Epidermal melanocyte (primary cell): ENCODE results near the gene SLC17A7.
"Not testable (repeated sequence)": the region's sequence is repeated elsewhere in the genome, so short reads cannot be mapped to it uniquely, and the experiment has no call there.

Experiments used
- DNase-seq: peaks from one replicate; pipeline ENCODE4 v3.0.0; 2011; ENCODE audit warnings: low spot score; ENCODE audit not compliant: insufficient read length

Gene SLC17A7

DNA sequence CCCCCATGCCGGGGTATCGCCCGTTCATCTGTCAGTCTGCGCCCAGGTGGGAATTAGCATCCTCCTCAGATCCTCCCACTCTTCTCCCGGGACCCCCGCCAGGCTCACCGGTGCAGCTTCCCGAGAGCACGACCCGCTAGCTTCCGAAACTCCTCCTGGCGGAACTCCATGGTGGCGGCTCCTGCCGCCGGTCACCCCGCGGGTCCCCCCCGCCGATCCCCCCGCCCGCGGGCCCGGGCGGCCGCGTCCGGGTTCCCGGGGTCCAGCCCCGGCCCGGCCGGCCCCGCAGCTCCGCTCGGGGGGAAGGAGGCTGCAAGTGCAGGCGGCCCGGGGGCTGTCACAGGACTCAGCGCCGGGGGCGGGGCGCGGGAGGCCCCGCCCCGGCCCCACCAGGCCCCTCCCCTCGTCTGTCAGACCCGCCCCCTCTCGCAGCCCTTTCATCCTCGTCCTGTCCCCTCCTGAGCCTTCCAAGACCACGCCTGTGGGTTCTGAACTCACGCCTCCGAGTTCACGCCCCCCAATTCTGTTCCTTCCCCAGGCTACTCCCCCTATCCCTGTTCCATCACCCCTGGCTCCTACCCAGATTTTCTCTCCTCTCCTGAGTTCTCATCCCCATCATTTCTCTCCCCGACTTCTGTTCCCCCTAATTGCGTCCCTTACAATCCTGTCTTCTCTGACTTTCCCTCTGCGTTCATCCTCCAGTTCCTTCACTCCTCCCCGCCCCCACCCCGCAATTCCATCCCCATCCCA, at the start of gene SLC17A7:
Gene SLC17A7 (minus strand): TSS at position 318 of the 750 bp plus-strand sequence. CDS start 148 bp downstream, at position 170.
- peak; percentile 16 for DNase-seq

DNA sequence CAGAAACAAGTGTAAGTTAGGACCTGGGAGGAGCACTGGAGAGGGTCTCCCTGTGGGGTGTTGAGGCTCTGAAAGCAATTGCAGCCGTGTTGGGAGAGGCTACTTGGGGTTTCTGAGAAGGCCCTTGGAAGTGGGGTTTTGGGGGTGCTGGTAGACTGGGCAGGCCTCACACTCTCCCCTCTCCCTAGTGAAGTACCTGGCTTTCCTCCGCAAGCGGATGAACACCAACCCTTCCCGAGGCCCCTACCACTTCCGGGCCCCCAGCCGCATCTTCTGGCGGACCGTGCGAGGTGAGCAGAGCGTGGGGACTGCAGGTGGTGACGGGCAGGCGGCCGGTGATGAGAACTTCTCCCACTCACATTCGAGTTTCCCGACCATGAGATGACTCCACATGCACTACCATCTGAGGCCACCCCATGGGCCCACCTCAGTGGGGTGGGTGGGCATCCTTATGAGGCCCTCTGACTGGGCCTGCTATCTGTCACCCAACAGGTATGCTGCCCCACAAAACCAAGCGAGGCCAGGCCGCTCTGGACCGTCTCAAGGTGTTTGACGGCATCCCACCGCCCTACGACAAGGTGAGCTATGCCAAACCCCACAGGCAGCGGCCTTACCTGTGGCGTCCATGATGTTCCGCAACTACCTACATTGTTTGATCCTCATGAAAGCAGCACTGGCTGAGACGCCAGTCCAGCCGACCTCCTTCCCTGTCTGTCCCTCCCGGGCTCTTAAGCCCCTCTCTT, 49.1 kb upstream of the SLC17A7 start:
- no peak for DNase-seq

DNA sequence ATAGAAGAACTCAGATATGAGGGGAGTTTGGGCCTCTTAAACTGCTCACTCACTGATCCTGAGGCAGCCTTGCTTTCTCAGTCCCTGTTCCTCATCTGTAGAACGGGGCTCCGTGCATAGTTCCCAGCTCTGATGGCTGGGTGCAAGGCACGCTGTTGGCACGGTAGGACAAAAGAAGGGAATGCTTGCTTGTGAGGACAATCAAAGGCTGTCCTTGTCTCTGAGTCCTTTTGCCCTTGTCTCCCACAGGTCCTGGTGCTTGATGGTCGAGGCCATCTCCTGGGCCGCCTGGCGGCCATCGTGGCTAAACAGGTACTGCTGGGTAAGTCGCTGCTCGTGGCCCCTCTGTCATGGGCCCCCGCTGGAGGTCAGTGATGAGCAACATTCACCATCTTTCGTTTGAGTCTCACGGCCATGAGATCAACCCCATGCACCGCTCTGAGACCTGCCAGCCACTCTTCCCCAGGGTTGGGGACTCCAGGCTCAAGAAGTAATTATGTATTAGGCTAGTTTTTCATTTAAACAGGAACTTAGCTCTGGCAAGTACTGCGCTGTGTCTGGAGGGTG, 48.4 kb upstream of the SLC17A7 start:
- DNase-seq: no peak

DNA sequence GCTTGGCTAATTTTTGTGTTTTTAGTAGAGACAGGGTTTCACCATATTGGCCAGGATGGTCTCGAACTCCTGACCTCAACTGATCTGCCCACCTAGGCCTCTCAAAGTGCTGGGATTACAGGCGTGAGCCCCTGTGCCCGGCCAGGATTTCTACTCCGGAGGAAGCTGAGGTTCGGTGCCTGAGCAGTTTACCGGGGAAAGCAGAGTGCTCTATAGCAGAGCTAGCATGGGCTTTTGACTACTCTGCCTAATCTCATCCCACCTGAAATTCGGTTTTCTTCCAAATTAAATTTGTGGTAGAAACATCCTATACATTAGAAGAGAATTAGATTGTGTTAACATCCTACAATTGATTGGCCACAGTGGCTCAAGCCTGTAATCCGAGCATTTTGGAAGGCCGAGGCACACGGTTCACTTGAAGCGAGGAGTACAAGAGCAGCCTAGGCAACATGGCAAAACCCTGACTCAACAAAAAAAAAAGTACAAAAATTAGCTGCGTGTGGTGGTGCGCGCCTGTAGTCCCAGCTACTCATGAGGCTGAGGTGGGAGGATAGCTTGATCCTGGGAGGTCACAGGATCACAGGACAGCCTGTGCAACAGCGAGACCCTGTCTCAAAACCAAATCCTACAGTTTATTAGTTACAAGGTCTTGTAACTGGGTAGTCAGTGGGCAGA, 47.7 kb upstream of the SLC17A7 start:
- DNase-seq: no peak

DNA sequence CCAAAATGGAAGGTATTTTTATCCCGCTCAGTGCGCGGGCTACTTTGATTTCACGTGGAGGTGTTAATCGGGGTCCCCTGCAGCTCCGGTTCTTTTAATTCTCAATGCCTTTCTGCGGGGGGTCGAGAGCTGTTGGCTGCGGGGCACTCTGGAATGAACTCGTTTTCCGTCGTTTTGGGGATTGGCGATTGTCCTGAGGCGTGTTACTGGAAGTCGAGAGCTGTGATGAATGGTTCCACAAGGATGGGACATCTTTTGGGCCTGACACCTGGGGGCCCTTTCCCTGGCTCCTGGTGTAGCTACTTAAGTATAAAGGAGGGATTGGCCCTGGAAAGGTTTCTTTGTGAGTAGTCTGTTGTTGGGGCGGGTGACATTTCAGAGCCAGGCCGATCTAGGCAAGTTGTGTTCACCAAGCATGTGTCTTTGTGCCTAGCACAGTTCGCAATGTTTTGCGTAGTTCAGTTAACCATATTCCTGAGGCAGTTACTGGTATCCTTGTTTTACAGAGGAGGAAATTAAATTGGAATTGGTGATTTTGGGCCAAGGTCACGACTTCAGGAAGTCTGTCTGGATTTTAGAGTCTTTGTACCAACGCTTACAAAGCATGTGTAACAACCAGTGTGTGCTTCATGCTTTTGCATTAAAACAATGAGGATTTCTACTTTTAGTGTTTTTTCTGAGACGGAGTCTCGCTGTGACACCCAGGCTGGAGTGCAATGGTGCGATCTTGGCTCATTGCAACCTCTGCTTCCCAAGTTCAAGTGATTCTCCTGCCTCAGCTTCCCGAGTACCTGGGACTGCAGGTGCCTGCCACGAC, 46.9 kb upstream of the SLC17A7 start:
- no peak for DNase-seq

DNA sequence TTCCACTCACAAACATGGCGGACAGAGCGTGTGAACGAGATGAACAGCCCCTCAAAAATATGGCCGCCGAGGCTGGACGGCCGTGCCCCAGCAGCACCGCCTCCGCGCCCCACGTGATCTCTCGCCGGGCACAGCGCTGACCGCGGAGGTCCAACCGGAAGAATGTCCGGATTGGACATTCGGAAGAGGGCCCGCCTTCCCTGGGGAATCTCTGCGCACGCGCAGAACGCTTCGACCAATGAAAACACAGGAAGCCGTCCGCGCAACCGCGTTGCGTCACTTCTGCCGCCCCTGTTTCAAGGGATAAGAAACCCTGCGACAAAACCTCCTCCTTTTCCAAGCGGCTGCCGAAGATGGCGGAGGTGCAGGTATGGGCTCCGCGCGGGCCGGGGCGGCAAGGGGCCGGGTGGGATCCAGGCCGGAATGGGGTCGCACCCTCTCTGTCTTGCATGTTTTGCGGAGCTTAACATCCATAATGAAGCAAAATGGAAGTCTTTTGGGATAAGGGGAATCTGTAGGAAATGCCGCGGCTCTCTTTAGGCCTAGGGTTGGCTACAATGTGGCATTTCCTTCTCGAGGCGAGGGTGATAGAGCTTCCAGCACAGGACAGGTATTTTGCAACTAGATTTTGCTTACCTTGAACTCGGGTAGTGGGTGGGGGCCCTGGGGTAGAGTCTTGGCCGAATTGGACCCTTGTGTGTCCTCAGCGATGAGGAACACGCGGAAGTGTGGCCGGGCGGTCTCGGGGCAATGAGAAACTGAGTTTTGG, 46.1 kb upstream of the SLC17A7 start, which contains the start of gene RPL13A:
Gene RPL13A (plus strand): TSS at position 332 of the 769 bp plus-strand sequence. CDS start 22 bp downstream, at position 354.
- peak; percentile 91 for DNase-seq

DNA sequence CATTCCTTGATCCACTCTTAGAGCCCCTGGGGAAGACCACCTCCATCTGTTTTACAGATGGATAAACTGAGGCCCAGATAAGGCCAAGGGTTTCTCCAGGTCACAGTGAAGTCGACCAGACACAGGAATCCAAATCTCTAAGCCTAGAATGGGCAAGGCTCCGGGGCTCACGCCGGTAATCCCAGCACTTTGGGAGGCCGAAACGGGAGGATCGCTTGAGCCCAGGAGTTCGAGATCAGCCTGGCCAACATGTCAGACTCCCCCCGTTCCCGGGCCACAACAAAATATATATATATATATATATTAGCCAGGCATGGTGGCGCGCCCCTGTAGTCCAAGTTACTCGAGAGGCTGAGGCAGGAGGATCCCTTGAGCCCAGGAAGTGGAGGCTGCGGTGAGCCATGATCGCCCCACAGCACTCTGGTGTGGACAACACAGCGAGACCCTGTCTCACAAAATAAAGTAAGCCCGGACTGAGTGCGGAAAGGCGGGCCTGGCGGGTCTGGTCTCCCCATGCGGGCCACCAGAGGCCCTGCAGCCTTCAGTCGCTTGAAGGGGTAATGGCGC, 45.5 kb upstream of the SLC17A7 start:
- DNase-seq: no peak

DNA sequence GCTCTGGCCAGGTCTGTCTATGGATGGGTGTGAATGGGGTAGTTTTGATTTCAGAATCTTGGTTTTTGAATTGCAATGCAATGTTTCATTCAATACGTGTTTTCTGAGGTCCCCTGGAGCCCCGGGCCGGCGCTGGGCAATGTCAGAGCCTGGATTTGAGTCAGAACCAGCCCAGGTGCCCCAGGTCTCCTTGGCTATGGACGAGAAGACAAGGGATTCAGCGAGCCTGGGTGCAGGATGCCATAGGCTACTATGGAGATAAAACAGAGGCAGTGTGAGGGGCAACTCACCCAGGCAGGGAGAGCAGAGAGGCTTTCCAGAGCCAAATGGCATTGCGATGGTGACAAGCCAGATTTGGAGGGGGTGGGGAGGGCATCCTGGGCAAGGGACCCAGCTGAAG, 44.9 kb upstream of the SLC17A7 start:
- no peak for DNase-seq

DNA sequence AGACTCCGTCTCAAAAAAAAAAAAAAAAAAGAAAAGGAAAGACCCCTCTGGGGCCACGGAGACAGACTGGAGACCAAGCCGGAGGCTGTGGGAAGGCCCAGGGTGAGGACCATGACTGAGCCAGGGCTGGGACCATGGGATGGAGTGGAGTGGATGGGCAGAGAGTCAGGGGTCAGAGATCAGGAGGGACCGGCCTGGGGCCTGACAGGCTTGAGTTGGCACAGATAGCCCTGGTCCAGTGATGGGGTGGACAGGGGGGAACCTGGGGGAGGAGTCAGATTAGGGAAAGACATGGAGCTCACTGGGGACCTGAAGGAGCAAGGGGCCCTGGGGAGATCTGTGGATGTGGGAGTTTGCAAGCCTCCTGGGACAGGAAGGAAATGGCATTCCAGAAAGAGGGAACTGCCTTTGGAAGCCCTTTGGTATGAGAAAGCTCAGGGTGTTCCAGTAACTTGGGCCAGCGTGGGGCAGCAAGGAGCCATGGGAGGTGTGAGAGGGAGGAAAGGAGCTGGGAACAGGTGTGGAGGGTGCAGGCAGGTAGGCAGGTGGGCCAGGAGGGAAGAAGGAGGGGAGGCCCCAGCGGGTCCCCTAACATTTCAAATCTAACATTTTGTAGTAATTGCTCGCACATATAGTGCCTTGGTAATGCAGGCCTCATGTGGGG, 39.8 kb upstream of the SLC17A7 start:
- DNase-seq: no peak

DNA sequence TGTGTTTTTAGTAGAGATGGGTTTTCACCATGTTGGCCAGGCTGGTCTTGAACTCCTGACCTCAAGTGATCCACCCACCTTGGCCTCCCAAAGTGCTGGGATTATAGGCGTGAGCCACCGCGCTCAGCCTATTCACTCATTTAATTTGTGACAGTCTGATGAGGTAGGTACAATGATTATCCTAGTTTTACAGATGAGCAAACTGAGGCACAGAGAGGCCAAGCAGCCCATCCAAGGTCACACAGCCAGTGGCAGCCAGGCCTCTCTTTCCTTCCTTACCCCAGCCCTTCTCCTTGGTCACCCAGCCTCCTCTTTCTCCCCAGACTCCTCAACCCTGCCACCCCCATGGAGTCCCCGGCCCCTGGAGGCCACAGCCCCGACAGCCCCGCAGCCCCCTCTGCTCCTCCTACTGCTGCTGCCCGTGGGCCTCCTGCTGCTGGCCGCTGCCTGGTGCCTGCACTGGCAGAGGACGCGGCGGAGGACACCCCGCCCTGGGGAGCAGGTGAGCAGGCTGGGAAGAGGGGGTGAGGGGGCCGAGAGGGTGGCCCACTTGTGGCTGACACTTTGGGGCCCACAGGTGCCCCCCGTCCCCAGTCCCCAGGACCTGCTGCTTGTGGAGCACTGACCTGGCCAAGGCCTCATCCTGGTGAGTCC, 38.8 kb upstream of the SLC17A7 start:
- DNase-seq: no peak

DNA sequence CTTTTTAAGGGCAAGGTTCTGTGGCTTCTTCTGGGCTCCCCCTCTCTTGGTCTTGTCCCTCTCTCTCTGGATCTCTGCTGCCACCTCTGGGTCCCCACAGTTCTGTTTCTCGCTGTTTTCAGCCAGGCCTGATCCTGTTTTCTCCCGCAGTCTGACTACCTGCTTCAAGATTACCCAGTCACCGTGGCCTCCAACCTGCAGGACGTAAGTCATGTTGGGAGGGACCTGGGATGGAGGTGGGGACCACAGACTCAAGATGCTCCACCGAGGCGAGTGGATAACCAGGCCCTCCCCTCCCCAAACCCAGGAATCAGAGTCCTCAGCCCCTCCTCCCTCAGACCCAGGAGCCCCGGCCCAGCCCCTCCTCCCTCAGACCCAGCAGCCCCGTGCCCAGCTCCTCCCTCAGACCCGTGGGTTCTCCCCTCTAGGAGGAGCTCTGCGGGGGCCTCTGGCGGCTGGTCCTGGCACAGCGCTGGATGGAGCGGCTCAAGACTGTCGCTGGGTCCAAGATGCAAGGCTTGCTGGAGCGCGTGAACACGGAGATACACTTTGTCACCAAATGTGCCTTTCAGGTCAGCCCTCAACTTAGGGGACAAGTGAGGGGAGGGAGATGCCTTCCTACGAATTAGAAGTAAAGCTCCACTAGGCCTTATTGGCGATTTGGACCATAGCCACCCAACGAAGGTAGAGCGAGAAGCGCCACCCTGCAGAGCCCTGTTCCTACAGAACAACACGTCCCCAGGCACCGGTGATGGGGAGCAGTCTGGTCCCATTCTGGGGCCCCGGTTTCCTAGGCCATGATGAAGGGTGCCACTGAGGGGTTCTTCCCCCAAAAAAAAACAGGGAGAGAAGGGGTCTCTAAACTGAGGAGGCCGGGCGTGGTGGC, 34.9 kb upstream of the SLC17A7 start:
- DNase-seq: no peak

DNA sequence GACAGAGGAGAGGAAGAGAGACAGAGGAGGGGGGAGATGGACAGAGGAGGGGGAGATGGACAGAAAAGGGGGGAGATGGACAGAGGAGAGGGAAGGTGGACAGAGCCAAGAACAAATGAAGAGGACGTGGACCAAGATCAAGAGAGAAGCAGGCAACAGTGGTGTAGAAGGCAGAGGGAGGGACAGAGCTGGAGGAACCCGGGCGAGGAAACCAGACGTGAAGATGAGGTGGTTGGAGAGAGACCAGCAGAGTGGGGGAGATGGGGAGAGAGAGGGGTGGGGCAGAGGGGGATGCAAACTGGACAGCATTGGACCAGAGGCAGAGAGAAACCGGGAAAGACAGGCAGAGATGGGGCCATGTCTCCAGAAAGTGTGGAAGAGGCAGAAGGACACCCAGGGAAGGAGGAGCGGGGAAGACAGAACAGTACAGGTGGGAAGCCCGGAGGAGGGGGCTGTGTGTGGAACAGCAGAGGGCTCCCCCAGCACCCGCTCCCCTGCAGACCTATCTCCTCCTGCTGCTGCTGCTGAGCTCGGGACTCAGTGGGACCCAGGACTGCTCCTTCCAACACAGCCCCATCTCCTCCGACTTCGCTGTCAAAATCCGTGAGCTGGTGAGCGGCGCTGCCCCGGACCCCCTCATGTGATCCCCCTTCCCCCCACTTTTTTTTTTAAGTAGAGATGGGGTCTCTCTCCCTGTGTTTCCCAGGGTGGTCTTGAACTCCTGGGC, 34.0 kb upstream of the SLC17A7 start:
- no peak for DNase-seq

DNA sequence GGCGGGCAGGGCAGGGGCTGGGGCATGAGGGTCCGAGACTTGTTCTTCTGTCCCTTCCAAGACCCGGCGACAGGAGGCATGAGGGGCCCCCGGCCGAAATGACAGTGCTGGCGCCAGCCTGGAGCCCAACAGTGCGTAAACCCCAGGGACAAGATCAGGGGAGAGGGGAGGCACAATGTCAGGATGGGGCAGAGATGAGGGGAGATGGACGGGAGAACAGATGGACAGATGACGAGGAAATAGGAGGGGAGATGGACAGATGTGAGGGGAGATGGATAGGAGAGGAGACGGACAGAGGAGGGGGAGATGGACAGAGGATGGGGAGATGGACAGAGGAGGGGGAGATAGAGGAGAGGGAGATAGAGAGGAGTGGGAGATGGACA, 33.2 kb upstream of the SLC17A7 start:
- DNase-seq: no peak

DNA sequence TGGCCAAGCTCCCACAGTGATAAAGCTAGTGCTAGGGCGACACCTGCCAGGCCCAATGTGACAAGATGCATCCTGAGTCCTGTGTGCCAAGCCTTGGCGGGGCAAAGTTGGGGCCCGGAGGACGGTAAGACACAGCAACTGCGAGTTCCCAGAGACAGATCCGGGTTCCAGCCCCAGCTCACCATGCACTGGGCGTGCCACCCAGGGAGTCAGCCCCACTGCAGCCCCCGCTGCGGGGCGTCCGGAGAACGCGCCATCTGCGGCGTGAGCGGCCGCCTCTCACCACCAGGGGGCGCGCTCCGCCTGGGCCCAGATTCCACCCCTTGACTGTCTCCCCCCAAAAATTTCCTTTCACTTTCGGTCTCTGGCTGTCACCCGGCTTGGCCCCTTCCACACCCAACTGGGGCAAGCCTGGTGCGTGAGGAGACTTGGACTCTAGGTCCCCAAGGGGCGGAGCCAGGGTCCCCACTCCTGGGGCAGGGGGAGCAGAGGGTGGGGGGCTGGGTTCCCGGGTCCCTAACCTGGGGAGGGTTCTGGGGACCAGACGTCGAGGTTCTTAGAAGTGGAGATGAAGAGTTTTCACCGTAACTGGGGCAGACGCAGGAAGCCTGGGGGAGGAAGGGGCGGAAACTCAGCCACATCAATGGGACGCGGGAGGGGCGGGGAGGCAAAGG, 32.7 kb upstream of the SLC17A7 start, which contains the start of gene FLT3LG:
Gene FLT3LG (plus strand): TSS at position 348 of the 674 bp plus-strand sequence. CDS start 425 bp downstream, outside the sequence.
- peak; percentile 97 for DNase-seq

DNA sequence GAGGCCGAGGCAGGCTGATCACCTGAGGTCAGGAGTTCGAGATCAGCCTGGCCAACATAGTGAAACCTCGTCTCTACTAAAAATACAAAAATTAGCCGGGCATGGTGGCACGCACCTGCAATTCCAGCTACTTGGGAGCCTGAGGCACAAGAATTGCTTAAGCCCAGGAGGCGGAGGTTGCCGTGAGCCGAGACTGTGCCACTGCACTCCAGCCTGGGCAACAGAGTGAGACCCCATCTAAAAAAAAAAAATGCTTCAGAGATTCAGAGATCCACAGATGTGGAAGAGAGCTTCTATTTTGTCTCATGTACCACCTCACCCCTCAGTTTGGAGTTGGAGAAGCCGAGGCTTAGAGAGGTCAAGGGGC, 32.2 kb upstream of the SLC17A7 start:
- not testable (repeated sequence) for DNase-seq

DNA sequence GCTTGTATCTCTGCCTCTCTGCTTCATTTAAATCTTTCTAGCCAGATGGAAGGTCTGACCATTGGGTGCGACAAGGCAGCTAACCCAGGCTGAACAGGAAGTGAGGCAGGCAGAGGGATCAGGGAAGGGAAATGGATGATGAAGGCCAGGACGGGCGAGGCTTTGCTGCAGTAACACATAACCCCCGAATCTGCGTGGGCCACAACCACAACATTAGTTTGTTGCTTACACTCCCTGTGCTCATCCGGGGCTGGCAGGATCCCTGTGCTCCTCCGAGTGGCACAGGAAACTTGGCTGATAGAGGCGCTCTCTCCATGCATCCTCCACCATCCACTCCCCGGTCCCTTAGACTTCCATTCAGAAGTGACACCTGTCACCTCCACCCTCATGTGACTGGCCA, 31.6 kb upstream of the SLC17A7 start:
- DNase-seq: no peak

DNA sequence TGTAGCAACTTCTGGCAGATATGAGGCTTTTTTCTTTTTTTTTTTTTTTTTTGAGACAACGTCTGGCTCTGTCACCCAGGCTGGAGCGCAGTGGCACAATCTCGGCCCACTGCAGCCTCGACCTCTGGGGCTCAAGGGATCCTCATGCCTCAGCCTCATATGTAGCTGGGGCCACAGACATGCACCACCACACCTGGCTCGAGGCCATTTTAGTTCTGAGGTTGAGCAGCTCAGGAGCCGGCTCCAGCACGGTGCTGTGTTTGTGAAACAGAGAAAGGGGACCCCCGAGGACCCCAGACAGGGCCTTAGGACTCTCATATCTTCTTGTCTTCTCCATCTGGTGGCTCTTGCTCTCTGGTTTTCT, 29.3 kb upstream of the SLC17A7 start:
- DNase-seq: no peak
